GM21447 (cell line): ENCODE measurements around the gene DACH1.

Experiments
- ATAC-seq: cut with Tn5 transposase; IDR thresholded peaks from one replicate; pipeline ENCODE4 v1.9.1; 2021; ENCODE audit not compliant: unreplicated experiment

Gene DACH1

GRCh38 chr13:71593566-71593965 lies 273.4 kb downstream of the DACH1 start:
- no peak for ATAC-seq

- ATAC-seq = no peak
These were observed 275.6 kb downstream of the DACH1 start for GRCh38 chr13:71591374-71591773.

- no peak for ATAC-seq
These were observed 276.3 kb downstream of the DACH1 start for GRCh38 chr13:71590654-71591148.

GRCh38 chr13:71589032-71589431 lies 278.0 kb downstream of the DACH1 start:
- no peak for ATAC-seq

GRCh38 chr13:71587817-71588216 lies 279.2 kb downstream of the DACH1 start:
- ATAC-seq = no peak

GRCh38 chr13:71587193-71587592 lies 279.8 kb downstream of the DACH1 start:
- ATAC-seq = no peak

- no peak for ATAC-seq
These were observed 283.4 kb downstream of the DACH1 start for GRCh38 chr13:71583581-71583980.

GRCh38 chr13:71580614-71581013 lies 286.4 kb downstream of the DACH1 start:
- ATAC-seq = no peak

- no peak for ATAC-seq
These were observed 289.0 kb downstream of the DACH1 start for GRCh38 chr13:71578048-71578447.

GRCh38 chr13:71577127-71577526 lies 289.9 kb downstream of the DACH1 start:
- no peak for ATAC-seq

- no peak for ATAC-seq
These were observed 290.4 kb downstream of the DACH1 start for GRCh38 chr13:71576571-71576970.

GRCh38 chr13:71546881-71547280 lies 320.1 kb downstream of the DACH1 start:
- no peak for ATAC-seq

GRCh38 chr13:71540098-71540497 lies 326.9 kb downstream of the DACH1 start:
- ATAC-seq = no peak

- no peak for ATAC-seq
These were observed 330.8 kb downstream of the DACH1 start for GRCh38 chr13:71536201-71536600.

GRCh38 chr13:71524613-71525304 lies 342.2 kb downstream of the DACH1 start:
- ATAC-seq = no peak

GRCh38 chr13:71524245-71524612 lies 342.8 kb downstream of the DACH1 start:
- no peak for ATAC-seq

- ATAC-seq = no peak
These were observed 344.0 kb downstream of the DACH1 start for GRCh38 chr13:71522941-71523526.

- ATAC-seq = no peak
These were observed 350.0 kb downstream of the DACH1 start for GRCh38 chr13:71517004-71517403.

- ATAC-seq = no peak
These were observed 350.5 kb downstream of the DACH1 start for GRCh38 chr13:71516521-71516920.

- ATAC-seq = no peak
These were observed 351.3 kb downstream of the DACH1 start for GRCh38 chr13:71515744-71516038.

GRCh38 chr13:71514900-71515743 lies 351.9 kb downstream of the DACH1 start:
- ATAC-seq = no peak

GRCh38 chr13:71513411-71514033 lies 353.5 kb downstream of the DACH1 start:
- ATAC-seq = no peak
